Measurements from ENCODE around the gene DBF4. TPM values are rescaled to one million over a fixed set of nuclear protein-coding genes. Genes with fewer than 3 reads are reported as not detected.

The DBF4 gene
- total and polyA plus RNA-seq, 9 of the 15 experiments (the other 6 are each of a cell fraction or from before 2014, with no cell fraction given), result 37.8 to 145 (median 104) TPM

GRCh38 chr7:87876040-87876868 is at the start of gene DBF4, which contains the start of gene SLC25A40 (continued):
- peak; percentile 79 for TF ChIP-seq NCOA6 (IDR thresholded peaks at IDR 0.05)
- TF ChIP-seq RFX1 (IDR thresholded peaks at IDR 0.05), result peak; percentile 39
- no peak for TF ChIP-seq LEF1 (IDR thresholded peaks at IDR 0.05)
- TF ChIP-seq HDAC1 (IDR thresholded peaks at IDR 0.05), result peak in 1 of 2 experiments; percentile 52; a peak in 2 of 4 replicates
- TF ChIP-seq MBD2 (IDR thresholded peaks at IDR 0.05; ENCODE audit: borderline replicate concordance, low read depth), result peak; percentile 56; the same call in 1 of the 2 replicates
- TF ChIP-seq, protein P1, sequence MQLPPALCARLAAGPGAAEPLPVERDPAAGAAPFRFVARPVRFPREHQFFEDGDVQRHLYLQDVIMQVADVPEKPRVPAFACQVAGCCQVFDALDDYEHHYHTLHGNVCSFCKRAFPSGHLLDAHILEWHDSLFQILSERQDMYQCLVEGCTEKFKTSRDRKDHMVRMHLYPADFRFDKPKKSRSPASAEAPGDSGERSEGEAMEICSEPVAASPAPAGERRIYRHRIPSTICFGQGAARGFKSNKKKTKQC (CRISPR knock-in tag; IDR thresholded peaks at IDR 0.05), result peak; percentile 74; the same call in 1 of the 2 replicates
- TF ChIP-seq ZNF12 (CRISPR knock-in tag; IDR thresholded peaks at IDR 0.05), result no peak
- no peak for TF ChIP-seq ZNF785 (CRISPR knock-in tag; IDR thresholded peaks at IDR 0.05)
- TF ChIP-seq CREM (IDR thresholded peaks at IDR 0.05; ENCODE audit: low read depth), result peak; percentile 93
- peak; percentile 99 for TF ChIP-seq KLF13 (tag; IDR thresholded peaks at IDR 0.05; ENCODE audit: borderline replicate concordance, low read depth)
- TF ChIP-seq DLX4 (CRISPR knock-in tag; IDR thresholded peaks at IDR 0.05), result no peak
- no peak for TF ChIP-seq NELFE (IDR thresholded peaks at IDR 0.05; ENCODE audit: insufficient read depth, insufficient read length)
- TF ChIP-seq, protein P2, sequence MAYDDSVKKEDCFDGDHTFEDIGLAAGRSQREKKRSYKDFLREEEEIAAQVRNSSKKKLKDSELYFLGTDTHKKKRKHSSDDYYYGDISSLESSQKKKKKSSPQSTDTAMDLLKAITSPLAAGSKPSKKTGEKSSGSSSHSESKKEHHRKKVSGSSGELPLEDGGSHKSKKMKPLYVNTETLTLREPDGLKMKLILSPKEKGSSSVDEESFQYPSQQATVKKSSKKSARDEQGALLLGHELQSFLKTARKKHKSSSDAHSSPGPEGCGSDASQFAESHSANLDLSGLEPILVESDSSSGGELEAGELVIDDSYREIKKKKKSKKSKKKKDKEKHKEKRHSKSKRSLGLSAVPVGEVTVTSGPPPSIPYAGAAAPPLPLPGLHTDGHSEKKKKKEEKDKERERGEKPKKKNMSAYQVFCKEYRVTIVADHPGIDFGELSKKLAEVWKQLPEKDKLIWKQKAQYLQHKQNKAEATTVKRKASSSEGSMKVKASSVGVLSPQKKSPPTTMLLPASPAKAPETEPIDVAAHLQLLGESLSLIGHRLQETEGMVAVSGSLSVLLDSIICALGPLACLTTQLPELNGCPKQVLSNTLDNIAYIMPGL (CRISPR knock-in tag; IDR thresholded peaks at IDR 0.05), result peak; percentile 30; the same call in 1 of the 2 replicates
- no peak for TF ChIP-seq SIRT6 (IDR thresholded peaks at IDR 0.05; ENCODE audit: low read depth, low read length)
- peak; percentile 100 for TF ChIP-seq GATAD2B (IDR thresholded peaks at IDR 0.05; ENCODE audit: borderline replicate concordance)
- TF ChIP-seq CBX1 (IDR thresholded peaks at IDR 0.05; ENCODE audit: low read depth), result peak; percentile 51; the same call in 1 of the 2 replicates
- TF ChIP-seq KLF1 (tag; IDR thresholded peaks at IDR 0.05), result peak; percentile 95
- peak; percentile 57; the same call in 1 of the 2 replicates for TF ChIP-seq EP300 (IDR thresholded peaks at IDR 0.05; ENCODE audit: low read length)
- TF ChIP-seq DNMT1 (IDR thresholded peaks at IDR 0.05), result no peak
- TF ChIP-seq ZNF507 (tag; conservative IDR thresholded peaks at IDR 0.05), result no peak
- TF ChIP-seq NR4A1 (CRISPR knock-in tag; IDR thresholded peaks at IDR 0.05), result no peak
- peak; percentile 58; the same call in 1 of the 2 replicates for TF ChIP-seq NR4A1 (tag; IDR thresholded peaks at IDR 0.05)
- no peak for TF ChIP-seq HOXB6 (CRISPR knock-in tag; IDR thresholded peaks at IDR 0.05; ENCODE audit: borderline replicate concordance)
- no peak; the same call in 1 of the 2 replicates for TF ChIP-seq FOSL1 (tag; conservative IDR thresholded peaks at IDR 0.05)
- no peak for TF ChIP-seq POLR3A (IDR thresholded peaks at IDR 0.05; ENCODE audit: borderline replicate concordance, extremely low read depth, insufficient read depth, insufficient read length)
- TF ChIP-seq ETV6 (IDR thresholded peaks at IDR 0.05; ENCODE audit: borderline replicate concordance in 1 of 2, low read depth in 2 of 2, low read length in 1 of 2), result peak in 1 of 2 experiments; percentile 70; a peak in 1 of 4 replicates
- peak; percentile 19; the same call in 1 of the 2 replicates for TF ChIP-seq ETV6 (CRISPR knock-in tag; IDR thresholded peaks at IDR 0.05; ENCODE audit: borderline replicate concordance)
- no peak for TF ChIP-seq ZFP30 (CRISPR knock-in tag; IDR thresholded peaks at IDR 0.05; ENCODE audit: borderline replicate concordance)
- TF ChIP-seq POLR2A (conservative IDR thresholded peaks at IDR 0.05), result peak; percentile 92

Measured in K562 (cell line).